Progenitor cell of endocrine pancreas (in vitro differentiated cells): ENCODE data around the gene MAD1L1. TPM values are rescaled to one million over a fixed set of nuclear protein-coding genes. Genes with fewer than 3 reads are reported as not detected.

ENCODE experiments used
- DNase-seq: peaks from one replicate; pipeline ENCODE4 v3.0.0; 2021; ENCODE audit warnings: low spot score; ENCODE audit not compliant: unreplicated experiment
- H3K27ac Mint-ChIP-seq: 2 replicates; pipeline ENCODE4 v1.8.0; 2021; ENCODE audit warnings: mild to moderate bottlenecking, moderate library complexity, mixed read lengths
- H3K27me3 Mint-ChIP-seq: 2 replicates; pipeline ENCODE4 v1.8.0; 2021; ENCODE audit warnings: mixed read lengths
- H3K36me3 Mint-ChIP-seq: 2 replicates; pipeline ENCODE4 v1.8.0; 2022; ENCODE audit warnings: mixed read lengths; ENCODE audit not compliant: insufficient read depth
- H3K4me1 Mint-ChIP-seq: 2 replicates; pipeline ENCODE4 v1.8.0; 2021; ENCODE audit warnings: low read depth, mixed read lengths
- H3K4me3 Mint-ChIP-seq: 2 replicates; pipeline ENCODE4 v1.8.0; 2021; ENCODE audit warnings: low read depth, mild to moderate bottlenecking, moderate library complexity, mixed read lengths
- H3K9me3 Mint-ChIP-seq: 2 replicates; pipeline ENCODE4 v1.8.0; 2021; ENCODE audit warnings: low read depth, mixed read lengths
- total RNA-seq: library from RNA; stranded (reverse); gene quantifications from 2 replicates; pipeline ENCODE4 v1.2.1, GENCODE V29; 2021
- TF ChIP-seq, protein P1 (sequence below): fragments of 200-600 bp; sonication (generic); IDR thresholded peaks from one replicate; pipeline ENCODE4 v1.5.0; 2021; ENCODE audit warnings: antibody characterized with exemption, mild to moderate bottlenecking; ENCODE audit not compliant: unreplicated experiment

Gene MAD1L1
- total RNA-seq, 1 donor from 2014 or later, result 49.8 TPM

DNA sequence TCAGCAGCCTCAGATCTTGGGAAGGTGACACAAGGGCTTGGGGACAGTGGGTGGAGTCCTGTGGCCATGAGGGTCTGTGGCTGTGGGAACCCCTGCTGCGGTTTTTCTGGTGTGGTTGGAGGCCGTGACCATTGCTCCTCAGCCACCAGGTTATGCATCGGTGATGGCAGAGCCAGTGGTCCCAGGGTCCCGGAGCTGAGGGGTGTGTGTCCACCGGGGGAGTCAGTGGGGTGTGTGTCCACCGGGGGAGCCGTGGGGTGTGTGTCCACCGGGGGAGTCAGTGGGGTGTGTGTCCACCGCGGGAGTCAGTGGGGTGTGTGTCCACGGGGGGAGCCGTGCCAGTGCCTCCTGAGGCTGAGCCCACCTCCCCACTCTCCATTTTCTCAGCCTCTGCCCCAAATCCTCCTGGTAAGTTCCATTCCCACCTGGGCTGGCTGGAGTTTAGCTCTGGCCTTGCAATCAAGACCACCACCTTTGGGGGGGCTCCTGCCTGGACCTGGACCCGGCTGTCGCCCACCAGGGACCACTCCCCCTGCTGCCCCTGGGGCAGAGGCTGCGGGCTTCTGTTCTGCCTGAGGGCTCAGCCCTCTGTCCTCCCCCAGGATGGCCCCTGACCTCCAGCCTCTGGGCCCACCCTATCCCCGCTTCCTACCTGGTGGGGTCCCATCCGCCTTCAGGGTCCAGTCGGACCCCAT lies 419.2 kb downstream of the MAD1L1 start:
- no peaks in the 10 kb centered on the region for H3K27me3 Mint-ChIP-seq
- H3K4me1 Mint-ChIP-seq, result peaks cover 6% of the 10 kb centered on the region
- no peak for DNase-seq
- no peaks in the 10 kb centered on the region for H3K36me3 Mint-ChIP-seq
- TF ChIP-seq, protein P1, sequence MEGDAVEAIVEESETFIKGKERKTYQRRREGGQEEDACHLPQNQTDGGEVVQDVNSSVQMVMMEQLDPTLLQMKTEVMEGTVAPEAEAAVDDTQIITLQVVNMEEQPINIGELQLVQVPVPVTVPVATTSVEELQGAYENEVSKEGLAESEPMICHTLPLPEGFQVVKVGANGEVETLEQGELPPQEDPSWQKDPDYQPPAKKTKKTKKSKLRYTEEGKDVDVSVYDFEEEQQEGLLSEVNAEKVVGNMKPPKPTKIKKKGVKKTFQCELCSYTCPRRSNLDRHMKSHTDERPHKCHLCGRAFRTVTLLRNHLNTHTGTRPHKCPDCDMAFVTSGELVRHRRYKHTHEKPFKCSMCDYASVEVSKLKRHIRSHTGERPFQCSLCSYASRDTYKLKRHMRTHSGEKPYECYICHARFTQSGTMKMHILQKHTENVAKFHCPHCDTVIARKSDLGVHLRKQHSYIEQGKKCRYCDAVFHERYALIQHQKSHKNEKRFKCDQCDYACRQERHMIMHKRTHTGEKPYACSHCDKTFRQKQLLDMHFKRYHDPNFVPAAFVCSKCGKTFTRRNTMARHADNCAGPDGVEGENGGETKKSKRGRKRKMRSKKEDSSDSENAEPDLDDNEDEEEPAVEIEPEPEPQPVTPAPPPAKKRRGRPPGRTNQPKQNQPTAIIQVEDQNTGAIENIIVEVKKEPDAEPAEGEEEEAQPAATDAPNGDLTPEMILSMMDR, result no peak
- H3K9me3 Mint-ChIP-seq, result no peaks in the 10 kb centered on the region
- H3K4me3 Mint-ChIP-seq, result no peak overlapping the region
- H3K27ac Mint-ChIP-seq, result no peak overlapping the region

DNA sequence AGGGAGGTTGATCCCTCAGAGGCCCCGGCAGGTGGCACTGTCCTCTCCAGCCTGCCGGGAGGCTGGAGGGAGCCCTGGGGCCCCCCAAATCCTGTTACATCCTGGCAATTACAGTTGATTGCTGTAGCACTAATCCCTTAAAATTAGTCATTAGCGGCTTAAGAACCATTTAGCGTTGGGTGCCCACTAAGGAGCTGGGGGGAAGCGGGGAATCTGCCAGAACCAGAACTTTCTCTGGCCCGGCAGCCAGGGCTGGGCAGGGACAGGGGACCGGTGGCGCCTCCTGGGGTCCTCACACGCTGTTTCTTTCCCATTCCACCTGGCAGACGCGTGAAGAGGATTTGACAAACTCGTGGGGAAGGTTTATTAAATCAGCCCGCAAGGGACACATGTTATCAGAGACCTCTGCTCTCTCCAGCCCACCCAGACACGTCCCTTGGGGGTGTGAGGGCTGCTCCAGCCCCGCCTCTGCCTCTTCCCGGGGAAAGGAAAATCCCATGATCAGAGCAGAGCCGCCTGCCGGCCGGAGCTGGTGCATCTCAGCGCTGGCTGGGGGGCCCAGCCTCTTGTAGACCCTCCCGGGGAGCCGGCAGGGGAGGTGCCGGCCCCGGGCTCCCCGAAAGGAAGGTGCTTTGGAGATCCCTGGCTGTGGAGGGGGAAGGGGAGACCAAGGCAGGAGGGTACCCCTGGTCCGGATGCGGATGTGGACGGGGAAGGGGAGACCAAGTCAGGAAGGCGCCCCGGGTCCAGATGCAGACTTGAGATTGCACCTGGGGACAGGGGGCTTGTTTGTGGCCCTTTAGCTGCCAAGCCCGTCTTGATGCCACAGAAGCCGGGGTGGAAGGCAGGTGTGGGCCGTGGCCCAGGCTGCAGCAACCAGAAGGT lies 420.0 kb downstream of the MAD1L1 start:
- H3K27me3 Mint-ChIP-seq, result no peaks in the 10 kb centered on the region
- no peaks in the 10 kb centered on the region for H3K36me3 Mint-ChIP-seq
- H3K4me1 Mint-ChIP-seq, result peaks cover 2% of the 10 kb centered on the region
- H3K9me3 Mint-ChIP-seq, result no peaks in the 10 kb centered on the region
- TF ChIP-seq, protein P1, result peak; percentile 58
- no peak for DNase-seq
- peak overlapping the region; percentile 59 for H3K27ac Mint-ChIP-seq
- no peak overlapping the region for H3K4me3 Mint-ChIP-seq

DNA sequence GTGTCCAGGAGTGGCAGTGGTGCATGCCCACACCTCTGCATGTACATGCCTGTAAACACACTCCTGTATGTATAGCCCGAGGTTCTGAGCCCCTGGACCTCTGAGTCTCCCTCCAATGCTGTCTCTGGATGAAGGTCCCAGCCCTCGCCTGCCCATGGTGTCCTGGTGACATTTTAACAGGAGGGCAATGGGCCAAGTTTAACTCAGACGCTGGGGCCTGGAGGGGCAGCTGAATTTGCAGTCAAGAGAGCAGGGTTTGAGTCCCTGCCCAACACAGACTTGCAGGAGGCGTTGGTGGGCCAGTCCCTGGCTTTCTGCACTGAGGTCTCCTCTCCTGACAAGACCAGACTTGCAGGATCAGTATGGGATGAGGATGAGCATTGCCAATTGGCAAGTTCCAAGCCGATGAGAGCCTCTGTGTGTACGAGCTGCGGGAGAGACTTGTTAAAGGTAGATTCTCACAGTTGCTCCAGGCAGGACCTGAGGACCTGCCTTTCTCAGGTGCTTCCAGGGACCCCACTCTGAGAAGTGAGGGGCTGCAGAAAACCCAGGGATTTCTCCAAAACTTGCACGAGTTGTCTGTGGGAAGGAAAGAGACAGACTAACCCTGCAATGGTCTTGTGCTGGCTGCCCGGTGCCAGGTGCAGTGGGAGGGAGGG lies 420.8 kb downstream of the MAD1L1 start:
- no peak overlapping the region for H3K27ac Mint-ChIP-seq

DNA sequence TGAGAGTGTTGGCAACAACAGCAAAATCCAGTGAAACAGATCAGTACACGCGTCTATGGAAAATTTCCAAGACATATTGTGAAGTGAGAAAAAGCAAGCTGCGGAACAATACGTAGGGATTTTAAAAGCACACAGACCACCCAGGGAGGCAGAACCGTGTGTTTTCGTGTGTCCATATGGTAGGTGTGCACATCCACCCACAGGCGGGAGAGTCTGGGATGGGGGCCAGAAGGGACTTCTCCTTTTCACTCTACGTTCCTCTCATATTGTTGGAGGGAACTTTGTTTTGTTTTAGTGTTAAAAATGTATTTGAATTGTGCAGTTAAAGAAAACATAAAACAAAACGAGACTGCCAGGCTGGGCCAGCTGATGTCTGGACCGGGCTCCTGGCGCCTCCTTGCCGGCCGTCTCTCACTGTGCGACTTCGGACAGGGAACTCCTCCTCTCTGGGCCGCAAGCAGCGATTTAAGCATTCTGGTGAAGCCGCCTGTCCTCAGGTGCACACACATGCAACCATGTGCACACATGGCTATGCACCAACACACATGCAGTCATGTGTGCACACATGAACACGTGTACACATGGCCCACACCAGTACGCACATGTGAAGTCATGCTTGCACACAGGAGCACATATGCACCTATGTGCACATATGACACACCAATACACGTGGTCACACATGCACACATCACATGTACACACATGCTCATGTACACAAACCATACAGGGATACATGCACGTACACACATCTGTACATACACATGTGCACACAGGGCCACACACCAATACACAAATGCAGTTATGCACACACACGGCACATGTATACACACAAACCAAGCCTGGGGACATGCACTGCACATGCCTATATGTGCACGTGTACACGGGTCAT lies 421.5 kb downstream of the MAD1L1 start:
- Mint-ChIP-seq H3K4me3 (no peak overlapping the region), H3K4me1 (no peaks in the 10 kb centered on the region), H3K36me3 (no peaks in the 10 kb centered on the region), H3K27ac (no peak overlapping the region), H3K27me3 (no peaks in the 10 kb centered on the region), H3K9me3 (no peaks in the 10 kb centered on the region)
- DNase-seq, result no peak
- TF ChIP-seq, protein P1, result no peak

More for the DNA sequence above, 420.8 kb downstream of the MAD1L1 start:
- no peaks in the 10 kb centered on the region for H3K36me3 Mint-ChIP-seq
- DNase-seq, result no peak
- no peaks in the 10 kb centered on the region for H3K9me3 Mint-ChIP-seq
- peaks cover 2% of the 10 kb centered on the region for H3K4me1 Mint-ChIP-seq
- no peaks in the 10 kb centered on the region for H3K27me3 Mint-ChIP-seq
- TF ChIP-seq, protein P1, result no peak
- no peak overlapping the region for H3K4me3 Mint-ChIP-seq
